ENCODE measurements around the gene MYMK. TPM values are rescaled to one million over a fixed set of nuclear protein-coding genes. Genes with fewer than 3 reads are reported as not detected.

The MYMK gene
- not detected in 5 replicates for total RNA-seq (2022; extraction: Qiagen RNA extraction; ENCODE audit: low read depth)

GRCh38 chr9:133524679-133525228, at the start of gene MYMK:
Gene MYMK (minus strand): TSS chr9:133524959. CDS start chr9:133524844, 115 bp downstream.

GRCh38 chr9:133534346-133535291, 9.9 kb upstream of the MYMK start, which contains the start of gene ADAMTSL2:
Gene ADAMTSL2 (plus strand): TSS chr9:133534704. CDS start chr9:133536713, 2,009 bp downstream.

GRCh38 chr9:133478851-133479711, 45.7 kb downstream of the MYMK start, which contains the start of gene SLC2A6:
Gene SLC2A6 (minus strand): TSS chr9:133479099. CDS start chr9:133479059, 40 bp downstream.

Other genes with a start within 250 kb of the MYMK start
- 0.19 TPM in 1 of 5 replicates, not detected in the others for gene ABO, start 249.8 kb downstream of the MYMK start, total RNA-seq (2022; extraction: Qiagen RNA extraction; ENCODE audit: low read depth)
- 17.7 to 30.3 TPM (median 28.5 TPM) in 5 replicates for gene SURF6, start 188.8 kb downstream of the MYMK start, total RNA-seq (2022; extraction: Qiagen RNA extraction; ENCODE audit: low read depth)
- 18.1 to 36.9 TPM (median 31.2 TPM) in 5 replicates for gene MED22, start 176.8 kb downstream of the MYMK start, total RNA-seq (2022; extraction: Qiagen RNA extraction; ENCODE audit: low read depth)
- gene RPL7A, start 176.7 kb downstream of the MYMK start, total RNA-seq (2022; extraction: Qiagen RNA extraction; ENCODE audit: low read depth): 3,235 to 3,749 TPM (median 3,386 TPM) in 5 replicates
- 32.8 to 49.1 TPM (median 42.1 TPM) in 5 replicates for gene SURF1, start 168.5 kb downstream of the MYMK start, total RNA-seq (2022; extraction: Qiagen RNA extraction; ENCODE audit: low read depth)
- gene SURF2, start 168.4 kb downstream of the MYMK start, total RNA-seq (2022; extraction: Qiagen RNA extraction; ENCODE audit: low read depth): 36.5 to 59.1 TPM (median 49.7 TPM) in 5 replicates
- 155 to 210 TPM (median 205 TPM) in 5 replicates for gene SURF4, start 148.9 kb downstream of the MYMK start, total RNA-seq (2022; extraction: Qiagen RNA extraction; ENCODE audit: low read depth)
- 0.84 to 2.0 TPM (median 0.94 TPM) in 5 replicates for gene STKLD1, start 148.6 kb downstream of the MYMK start, total RNA-seq (2022; extraction: Qiagen RNA extraction; ENCODE audit: low read depth)
- gene REXO4, start 106.9 kb downstream of the MYMK start, total RNA-seq (2022; extraction: Qiagen RNA extraction; ENCODE audit: low read depth): 28.2 to 40.7 TPM (median 36.1 TPM) in 5 replicates
- 0.17 to 0.69 TPM (median 0.51 TPM) in 5 replicates for gene ADAMTS13, start 102.6 kb downstream of the MYMK start, total RNA-seq (2022; extraction: Qiagen RNA extraction; ENCODE audit: low read depth)
- 2.1 to 5.0 TPM (median 4.3 TPM) in 5 replicates for gene CACFD1, start 65.0 kb downstream of the MYMK start, total RNA-seq (2022; extraction: Qiagen RNA extraction; ENCODE audit: low read depth)
- gene SLC2A6, start 45.9 kb downstream of the MYMK start, total RNA-seq (2022; extraction: Qiagen RNA extraction; ENCODE audit: low read depth): 10.1 to 24.1 TPM (median 22.3 TPM) in 5 replicates
- gene ADAMTSL2, start 9.7 kb upstream of the MYMK start, total RNA-seq (2022; extraction: Qiagen RNA extraction; ENCODE audit: low read depth): not detected in 5 replicates
- not detected in 5 replicates for gene FAM163B, start 84.4 kb upstream of the MYMK start, total RNA-seq (2022; extraction: Qiagen RNA extraction; ENCODE audit: low read depth)
- gene DBH, start 111.4 kb upstream of the MYMK start, total RNA-seq (2022; extraction: Qiagen RNA extraction; ENCODE audit: low read depth): not detected in 5 replicates
- 0.11 to 0.16 TPM (median 0.15 TPM) in 3 of 5 replicates, not detected in the others for gene SARDH, start 213.4 kb upstream of the MYMK start, total RNA-seq (2022; extraction: Qiagen RNA extraction; ENCODE audit: low read depth)

Measured in A549 treated with ZK216348 at 1 μM for 4 hours (cell line).